Stimulated activated CD8-positive, alpha-beta memory T cell treated with anti-CD3 and anti-CD28 coated beads, Interleukin-7, amount 100 ng/mL, for 48 hours (primary cell): ENCODE data around the gene LDAH.
"Not testable (repeated sequence)": the region's sequence is repeated elsewhere in the genome, so short reads cannot be mapped to it uniquely, and the experiment has no call there.

Source experiments
- DNase-seq, 2 donors: peaks; one replicate each; pipeline ENCODE4 v3.0.0-alpha.2; 2020; ENCODE audit warnings: low read depth in 1 of 2; ENCODE audit errors: extremely low read depth in 1 of 2

The LDAH gene

DNA sequence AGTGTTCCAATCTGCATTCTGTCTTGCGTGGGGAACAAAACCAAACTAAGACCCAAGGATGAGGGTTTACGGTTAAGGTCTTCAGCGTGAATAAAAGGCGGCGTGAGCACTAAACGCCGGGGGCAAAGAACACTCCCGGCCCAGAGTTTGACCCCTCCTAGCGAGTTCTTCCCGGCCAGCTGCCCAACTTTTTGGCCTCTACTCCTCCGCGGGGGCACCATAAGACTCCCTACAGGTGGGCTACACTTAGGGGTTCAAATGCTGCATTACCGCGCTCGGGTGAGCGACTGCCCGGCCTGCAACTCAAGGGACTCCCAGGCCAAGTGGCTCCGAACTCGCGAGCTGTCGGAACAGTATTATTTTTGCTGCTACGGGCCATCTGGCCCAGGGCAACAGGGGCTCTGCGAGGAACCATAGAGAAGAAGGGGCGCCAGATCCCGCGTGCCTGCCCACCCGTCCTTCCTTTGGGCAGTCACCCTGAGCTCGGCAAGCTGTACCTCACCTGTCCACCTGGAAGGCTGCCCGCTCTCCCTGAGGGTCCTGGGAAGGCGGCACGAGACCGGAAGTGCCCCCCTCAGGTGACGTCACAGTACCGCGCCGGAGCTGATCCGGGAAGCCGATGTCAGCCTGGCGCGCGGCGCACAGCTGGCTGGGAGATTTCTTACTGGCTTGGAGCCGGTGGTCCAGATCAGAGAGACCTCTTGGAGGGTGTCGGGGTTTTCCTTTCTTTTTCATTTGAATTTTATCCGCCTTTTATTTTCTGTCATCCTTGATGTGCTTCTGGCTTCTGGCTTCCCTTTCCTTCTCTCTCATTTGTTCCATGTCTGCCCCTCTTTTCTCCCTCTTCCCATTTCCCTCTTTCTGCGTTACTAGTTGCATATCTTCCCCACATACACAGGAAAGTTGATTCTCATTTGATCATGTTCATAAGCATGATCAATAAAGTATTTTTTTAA lies at the start of gene LDAH:
LDAH (minus strand) TSS at position 567 of the 956 bp plus-strand sequence. CDS start 21,638 bp downstream, outside the sequence.
- DNase-seq, result peak; percentile 74 to 83

- peak; percentile 57 to 75 for DNase-seq
These were observed 45.5 kb upstream of the LDAH start for GRCh38 chr2:20868377-20868776.

DNA sequence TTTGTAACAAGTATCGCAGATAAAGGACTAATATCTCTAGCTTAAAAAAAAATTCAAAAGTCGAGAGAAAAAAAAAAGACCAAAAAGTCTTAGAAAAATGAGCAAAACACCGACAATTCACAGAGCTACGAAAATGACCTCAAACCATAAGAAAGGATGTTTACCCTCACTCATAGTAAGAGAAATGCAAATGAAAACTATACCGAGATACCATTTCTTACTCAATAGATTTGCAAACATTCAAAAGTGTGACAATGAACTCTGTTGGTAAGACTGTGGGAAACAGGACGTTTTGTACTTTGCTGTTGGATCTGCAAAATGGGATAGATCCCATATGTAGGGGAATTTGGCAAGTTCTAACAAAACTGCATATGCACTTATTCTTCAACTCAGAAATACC lies 39.9 kb upstream of the LDAH start:
- no peak for DNase-seq

DNA sequence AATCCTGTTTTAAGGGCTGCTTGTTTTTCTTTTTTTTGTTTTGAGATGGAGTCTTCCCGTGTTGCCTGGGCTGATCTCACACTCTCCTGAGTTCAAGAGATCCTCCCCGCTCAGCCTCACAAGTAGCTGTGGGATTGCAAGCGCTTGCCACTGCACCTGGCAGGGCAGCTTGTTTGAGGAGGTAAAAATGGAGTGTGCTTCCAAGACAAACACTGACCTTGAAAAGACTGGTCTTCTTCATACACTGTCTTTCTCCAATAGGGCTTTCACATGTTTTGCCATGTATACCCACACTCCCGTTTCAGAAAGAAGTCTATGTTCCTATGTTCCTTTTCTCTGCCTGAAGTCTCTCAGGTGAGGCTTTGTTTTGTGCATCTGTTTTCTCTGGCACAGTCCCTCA lies 32.6 kb upstream of the LDAH start:
- no peak for DNase-seq

DNA sequence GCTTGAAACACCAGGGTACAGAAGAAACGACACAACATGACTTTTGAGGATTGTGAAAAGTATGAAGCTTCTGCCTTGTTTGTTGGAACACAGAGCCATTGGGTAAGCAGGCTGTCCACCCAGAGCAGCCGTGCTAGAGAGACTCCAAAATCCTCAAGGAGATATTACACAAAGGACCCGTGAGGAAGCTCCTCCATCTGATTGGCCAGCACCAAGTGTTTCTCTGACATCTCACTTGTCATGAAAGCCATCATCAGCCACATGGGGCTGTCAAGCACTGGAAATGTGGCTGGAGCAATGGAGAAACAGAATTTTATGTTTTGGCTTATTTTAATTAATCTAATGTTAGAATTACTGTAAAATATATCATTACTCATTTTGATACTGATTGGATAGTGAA lies 29.8 kb upstream of the LDAH start:
- DNase-seq, result no peak

DNA sequence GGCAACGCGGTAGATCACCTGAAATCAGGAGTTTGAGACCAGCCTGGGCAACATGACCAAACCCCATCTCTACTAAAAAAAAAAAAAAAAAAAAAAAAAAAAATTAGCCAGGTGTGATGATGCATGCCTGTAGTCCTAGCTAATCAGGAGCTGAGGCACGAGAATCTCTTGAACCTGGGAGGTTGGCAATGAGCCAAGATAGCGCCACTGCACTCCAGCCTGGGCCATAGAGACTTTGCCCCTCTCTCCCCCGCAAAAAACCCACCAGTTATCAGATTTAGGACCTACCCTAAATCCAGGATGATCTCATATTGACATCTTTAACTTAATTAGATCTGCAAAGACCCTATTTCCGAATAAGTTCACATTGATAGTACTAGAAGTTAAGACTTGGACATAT lies 29.2 kb upstream of the LDAH start:
- DNase-seq, result no peak

DNA sequence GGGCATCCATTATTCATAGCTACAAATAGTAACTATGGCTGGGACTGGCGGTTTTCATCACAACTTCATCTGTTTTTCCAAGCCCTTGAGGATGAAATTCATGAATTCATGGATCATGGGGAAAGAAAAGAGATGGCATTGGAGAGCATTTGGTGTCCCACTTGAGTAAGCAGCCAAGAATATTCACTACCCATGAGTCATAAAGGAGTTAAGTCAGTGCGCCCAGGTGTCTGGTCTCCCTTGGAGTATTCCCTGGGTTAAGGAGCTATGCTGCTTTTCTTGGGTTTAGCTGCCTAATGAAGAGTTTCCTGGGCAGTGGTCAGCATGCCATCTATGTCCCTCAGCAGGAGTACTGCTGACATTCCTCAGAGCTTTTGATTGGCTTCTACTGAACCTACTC lies 21.3 kb upstream of the LDAH start:
- no peak for DNase-seq

GRCh38 chr2:20839052-20839451 lies 16.2 kb upstream of the LDAH start:
- no peak for DNase-seq

DNA sequence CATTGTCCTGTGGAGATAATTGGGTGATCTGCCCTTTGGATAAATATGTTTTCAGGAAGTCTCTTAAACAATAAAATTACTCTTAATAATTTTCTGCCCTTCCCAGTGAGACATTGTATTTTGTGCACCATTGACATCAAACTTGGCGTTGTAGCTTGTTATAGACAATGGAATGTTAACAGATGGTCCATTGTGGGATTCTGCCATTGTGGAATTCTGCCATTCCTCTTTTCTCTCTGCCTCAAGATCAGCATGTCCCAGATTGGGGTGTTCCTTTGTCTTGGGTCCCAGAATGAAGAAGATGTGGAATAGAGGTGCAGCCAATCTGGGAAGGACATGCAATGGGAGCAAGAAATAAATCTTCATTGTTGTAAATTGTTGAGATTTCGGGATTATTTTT lies 15.1 kb upstream of the LDAH start:
- no peak for DNase-seq

- no peak for DNase-seq
These were observed 13.6 kb upstream of the LDAH start for GRCh38 chr2:20836521-20836920.

DNA sequence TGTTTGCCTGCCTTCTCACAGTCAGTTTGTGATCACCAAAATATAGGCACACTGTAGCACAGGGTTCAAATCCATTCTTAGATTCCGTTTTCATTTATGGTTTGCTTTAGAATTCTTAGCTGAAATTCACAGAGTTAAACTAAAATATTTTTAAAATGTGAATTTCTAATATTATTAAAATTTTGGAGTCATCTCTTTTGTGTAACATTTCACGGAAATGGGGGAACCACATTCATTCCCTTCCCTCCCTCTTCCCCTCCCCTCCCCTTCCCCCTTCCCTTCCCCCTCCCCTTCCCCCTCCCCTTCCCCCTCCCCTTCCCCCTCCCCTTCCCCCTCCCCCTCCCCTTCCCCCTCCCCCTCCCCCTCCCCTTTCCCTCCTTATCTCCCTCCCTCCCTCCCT lies 11.4 kb upstream of the LDAH start:
- DNase-seq, result no peak

- no peak for DNase-seq
These were observed 9.7 kb upstream of the LDAH start for GRCh38 chr2:20832606-20833005.

DNA sequence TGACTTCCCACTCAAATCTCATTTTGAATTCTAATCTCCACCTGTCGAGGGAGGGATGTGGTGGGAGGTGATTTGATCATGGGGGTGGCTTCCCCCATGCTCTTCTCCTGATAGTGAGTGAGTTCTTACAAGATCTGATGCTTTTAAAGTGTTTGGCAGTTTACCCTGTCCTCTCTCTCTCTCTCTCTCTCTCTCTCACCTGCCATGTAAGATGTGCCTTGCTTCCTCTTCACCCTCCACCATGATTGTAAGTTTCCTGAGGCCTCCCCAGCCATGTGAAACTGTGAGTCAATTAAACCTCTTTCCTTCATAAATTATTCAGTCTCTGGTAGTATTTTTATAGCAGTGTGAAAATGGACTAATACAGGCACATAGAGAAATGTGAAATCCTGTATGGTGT lies 7.0 kb upstream of the LDAH start:
- no peak for DNase-seq

DNA sequence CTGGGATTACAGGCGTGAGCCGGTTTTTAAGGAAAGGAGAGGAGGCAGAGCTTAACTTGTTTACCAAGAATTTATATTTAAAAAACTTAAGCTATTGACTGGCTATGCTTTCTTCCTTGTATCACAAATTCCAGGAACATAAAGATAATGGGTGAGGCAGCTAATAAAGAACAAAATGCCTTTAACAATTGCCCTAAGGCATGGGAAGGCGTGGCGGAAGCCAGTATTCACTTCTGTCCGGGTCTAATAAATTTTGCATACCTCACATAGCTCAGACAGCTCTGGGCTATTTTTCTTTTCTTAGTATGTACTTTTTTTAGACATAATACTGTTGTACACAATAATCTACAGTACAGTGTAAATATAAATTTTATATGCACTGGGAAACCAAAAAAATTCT lies 1.0 kb upstream of the LDAH start:
- DNase-seq, result no peak

DNA sequence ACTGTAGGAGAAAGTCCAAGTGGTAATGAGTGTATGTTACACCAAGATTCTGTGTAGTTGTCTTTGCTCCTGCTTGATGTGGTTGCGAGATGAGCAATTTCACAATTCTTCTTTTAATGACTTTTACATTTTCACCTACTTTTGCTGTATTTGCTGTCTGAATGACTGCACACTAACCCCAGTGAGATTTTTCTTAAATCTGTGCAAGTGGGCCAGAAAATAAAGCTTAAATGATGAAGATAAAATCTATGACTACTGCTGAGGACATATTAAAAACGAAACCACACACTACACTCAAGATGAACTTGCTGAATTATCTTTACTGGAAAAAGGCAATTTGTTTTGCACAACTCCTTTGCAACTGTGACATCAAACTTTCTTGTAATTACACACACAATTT lies 4.1 kb downstream of the LDAH start:
- no peak for DNase-seq

DNA sequence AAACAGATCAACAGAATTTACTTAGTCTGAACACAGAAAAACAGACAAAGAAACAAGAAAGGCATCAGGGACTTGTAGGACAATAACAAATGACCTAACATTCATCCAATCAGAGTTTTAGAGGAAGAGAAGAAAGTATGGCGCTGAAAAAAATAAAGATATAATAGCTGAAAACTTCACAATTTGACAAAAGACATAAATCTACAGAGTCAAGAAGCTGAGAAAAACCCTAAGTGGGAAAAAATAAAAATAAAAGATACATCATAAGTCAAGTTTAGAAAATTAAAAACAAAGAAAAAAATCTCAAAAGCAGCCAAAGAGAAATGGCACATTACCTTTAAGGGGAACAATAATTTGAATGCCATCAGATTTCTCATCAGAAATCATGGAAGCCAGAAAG lies 7.7 kb downstream of the LDAH start:
- no peak for DNase-seq

- no peak for DNase-seq
These were observed 10.1 kb downstream of the LDAH start for GRCh38 chr2:20812779-20813178.

- no peak for DNase-seq
These were observed 16.6 kb downstream of the LDAH start for GRCh38 chr2:20806286-20806685.

- no peak for DNase-seq
These were observed 18.9 kb downstream of the LDAH start for GRCh38 chr2:20803974-20804373.

GRCh38 chr2:20803226-20803682 lies 19.6 kb downstream of the LDAH start:
- no peak for DNase-seq

GRCh38 chr2:20797096-20797495 lies 25.8 kb downstream of the LDAH start:
- no peak for DNase-seq

GRCh38 chr2:20796374-20796791 lies 26.5 kb downstream of the LDAH start:
- DNase-seq, result no peak

- DNase-seq, result not testable (repeated sequence)
These were observed 29.0 kb downstream of the LDAH start for GRCh38 chr2:20793944-20794343.
